ENCODE data around the gene SGMS1. TPM values are rescaled to one million over a fixed set of nuclear protein-coding genes. Genes with fewer than 3 reads are reported as not detected.

The SGMS1 gene
- polyA plus RNA-seq, 1 of the 3 experiments (the other 2 are of a cell fraction), result 6.3 TPM

- no peak for TF ChIP-seq TEAD4 (IDR thresholded peaks at IDR 0.05; ENCODE audit: borderline replicate concordance, insufficient read depth)
- TF ChIP-seq MEF2A (IDR thresholded peaks at IDR 0.05; ENCODE audit: borderline replicate concordance, low read depth), result no peak
- TF ChIP-seq TAF1 (IDR thresholded peaks at IDR 0.05; ENCODE audit: borderline replicate concordance, low read depth, low read length), result no peak
- TF ChIP-seq USF1 (IDR thresholded peaks at IDR 0.05; ENCODE audit: borderline replicate concordance, low read depth), result no peak
- no peak for TF ChIP-seq RAD21 (IDR thresholded peaks at IDR 0.05; ENCODE audit: low read length)
- TF ChIP-seq JUND (IDR thresholded peaks at IDR 0.05), result no peak
- TF ChIP-seq SIN3A (IDR thresholded peaks at IDR 0.05; ENCODE audit: borderline replicate concordance, low read depth, low read length), result no peak
- no peak for TF ChIP-seq EP300 (IDR thresholded peaks at IDR 0.05; ENCODE audit: borderline replicate concordance in 1 of 2, low read depth in 1 of 2, low read length in 1 of 2)
- no peak for TF ChIP-seq RCOR1 (IDR thresholded peaks at IDR 0.05; ENCODE audit: low read length)
Measured at GRCh38 chr10:50510517-50511473, 113.0 kb downstream of the SGMS1 start (continued).

DNA sequence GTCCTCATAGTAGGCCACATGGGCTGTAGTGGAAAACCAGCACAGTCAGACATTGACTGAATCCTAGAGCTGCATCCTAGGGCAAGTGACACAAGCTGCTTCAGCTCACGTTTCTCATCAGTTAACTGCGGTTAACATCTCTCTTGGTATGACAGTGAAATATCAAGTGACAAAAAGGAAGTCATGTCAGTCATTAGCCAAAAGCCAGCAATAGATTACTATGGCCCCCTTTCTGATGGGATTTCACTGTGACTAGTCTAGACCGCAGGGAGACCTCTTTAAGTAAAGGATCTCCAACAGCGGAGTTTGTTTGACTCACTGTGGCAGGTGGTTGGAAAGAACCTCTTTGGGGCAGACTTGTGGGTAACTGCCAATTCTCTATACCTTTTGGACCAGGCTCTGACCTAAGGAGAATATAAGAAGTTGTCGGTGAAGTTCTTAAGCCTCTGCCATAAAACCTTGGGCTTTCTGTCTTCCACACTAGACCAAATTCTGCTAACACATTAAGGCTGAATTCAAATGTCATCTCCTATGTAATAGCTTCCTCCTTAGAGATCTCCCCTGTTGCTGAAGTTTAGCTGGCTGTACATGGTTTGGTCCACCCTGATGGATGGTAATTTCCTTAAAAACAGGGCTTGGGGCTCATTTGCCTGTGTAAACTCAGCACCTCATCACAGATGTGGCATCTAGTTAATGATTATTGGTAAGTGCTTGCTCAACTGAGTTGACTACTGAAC, 115.3 kb downstream of the SGMS1 start:
- Histone ChIP-seq H3K27ac (ENCODE audit: low read depth in 2 of 2, low read length in 1 of 2) (no peak overlapping the region), H3K79me2 (ENCODE audit: insufficient read depth) (no peaks in the 10 kb centered on the region; the same call in none of the 2 replicates), H3K4me3 (ENCODE audit: low read depth in 2 of 2, low read length in 1 of 2) (no peak overlapping the region), H3K36me3 (replicated peaks in 1 of 2; ENCODE audit: control insufficient read depth in 1 of 2, insufficient read depth in 2 of 2, low read length in 1 of 2) (no peaks in the 10 kb centered on the region), H4K20me1 (ENCODE audit: insufficient read depth) (no peaks in the 10 kb centered on the region), H3K9me2 (no peaks in the 10 kb centered on the region), H3K27me3 (ENCODE audit: insufficient read depth) (no peaks in the 10 kb centered on the region), H3F3A (replicated peaks; ENCODE audit: insufficient read depth) (no peaks in the 10 kb centered on the region), H3K9me3 (no peaks in the 10 kb centered on the region), H3K4me2 (no peak overlapping the region), H3K9ac (no peak overlapping the region), H2AFZ (ENCODE audit: low read depth) (no peak overlapping the region), H3K4me1 (ENCODE audit: control insufficient read depth in 1 of 2, insufficient read depth in 2 of 2, low read depth in 1 of 2, low read length in 1 of 2) (peaks cover 4 to 6% of the 10 kb centered on the region in 2 experiments; a peak in 1 of 4 replicates)
- TF ChIP-seq USF1 (IDR thresholded peaks at IDR 0.05; ENCODE audit: borderline replicate concordance, low read depth), result no peak
- POLR2A ChIA-PET, result no interaction called here
- DNase-seq, result no peak
- CTCF ChIA-PET, result interaction anchor here (0.8 kb wide), 1 partner anchor 11 kb away, joined by 3 read pairs; no protein-coding TSS in a partner anchor
- WGBS (ENCODE audit: low lambda C conversion rate), result 98% methylated on average over 5 of the region's 5 CpGs
